NCI-H2196 treated with DMSO at 0.1 percent for 48 hours (cell line): Measurements from ENCODE around the gene ADORA1.

Experiments
- DNase-seq: peaks from one replicate; lab custom pipeline; 2025; ENCODE audit not compliant: unreplicated experiment; lab: John Stamatoyannopoulos, UW

Gene ADORA1

GRCh38 chr1:203210350-203210749 is 82.8 kb downstream of the ADORA1 start:
- no peak for DNase-seq

DNA sequence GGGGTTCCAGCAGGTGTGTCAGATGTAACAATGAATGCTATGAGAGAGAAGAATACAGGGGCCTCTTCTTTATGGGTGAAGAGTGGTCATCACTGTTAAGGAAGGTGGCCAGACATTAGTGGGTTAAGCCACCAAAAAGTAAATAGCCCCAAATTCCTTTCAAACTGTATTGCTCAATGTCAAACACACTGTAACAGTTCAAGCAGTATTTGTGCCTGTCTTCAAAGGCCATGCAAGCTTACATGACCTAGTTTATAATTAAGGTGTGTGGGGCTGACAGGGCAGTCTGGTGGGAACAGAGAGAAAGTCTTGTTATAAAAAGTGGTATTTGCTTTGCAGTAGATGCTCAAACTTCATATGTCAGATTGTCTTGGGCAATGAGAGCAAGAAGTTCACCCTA is 83.5 kb downstream of the ADORA1 start:
- no peak for DNase-seq

DNA sequence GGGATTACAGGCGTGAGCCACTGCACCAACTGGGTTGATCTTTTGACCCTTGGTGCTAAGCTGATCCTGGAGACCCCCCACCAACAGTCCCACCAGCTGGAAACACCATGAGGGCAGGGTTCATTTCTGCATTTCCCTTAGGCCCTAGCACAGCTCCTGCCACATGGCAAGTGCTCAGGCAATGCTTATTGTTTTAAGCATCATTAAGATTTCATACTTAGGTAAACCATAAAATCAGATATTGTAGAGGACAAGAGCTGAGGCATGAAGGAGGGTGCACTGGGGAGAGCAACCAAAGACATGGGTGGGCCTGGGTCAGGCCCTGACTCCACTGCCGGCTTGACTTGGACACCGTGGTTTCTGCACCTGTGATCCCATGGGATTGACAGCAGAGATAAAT is 84.3 kb downstream of the ADORA1 start:
- no peak for DNase-seq

- no peak for DNase-seq
Measured at GRCh38 chr1:203213126-203213525, 85.6 kb downstream of the ADORA1 start.

GRCh38 chr1:203214871-203215270 is 87.3 kb downstream of the ADORA1 start:
- DNase-seq, result no peak

DNA sequence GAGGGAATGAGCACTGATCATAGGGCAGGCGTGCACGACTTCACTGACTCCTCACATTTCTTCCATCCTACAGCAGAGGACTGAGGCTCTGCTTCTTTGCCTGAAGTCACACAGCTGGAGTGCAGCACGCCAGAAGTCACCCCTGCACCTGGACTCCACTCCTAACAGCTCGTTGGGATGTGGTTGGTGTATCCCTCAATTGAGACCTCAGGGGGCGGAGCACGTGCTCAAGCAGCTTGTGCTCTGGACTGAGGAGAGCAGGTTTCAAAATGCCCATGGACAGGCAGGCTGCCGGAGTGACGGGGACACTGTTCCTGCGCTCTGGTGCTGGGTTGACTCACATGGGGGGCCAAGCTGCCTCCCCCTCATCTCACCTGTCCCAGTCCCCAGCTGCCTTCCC is 88.0 kb downstream of the ADORA1 start:
- DNase-seq, result no peak

GRCh38 chr1:203216274-203217138 is 89.0 kb downstream of the ADORA1 start:
- peak; percentile 21 for DNase-seq
